ENCODE results near the gene CRTAC1. TPM values are rescaled to one million over a fixed set of nuclear protein-coding genes. Genes with fewer than 3 reads are reported as not detected.

Gene CRTAC1
- polyA plus RNA-seq, 3 donors: not detected

DNA sequence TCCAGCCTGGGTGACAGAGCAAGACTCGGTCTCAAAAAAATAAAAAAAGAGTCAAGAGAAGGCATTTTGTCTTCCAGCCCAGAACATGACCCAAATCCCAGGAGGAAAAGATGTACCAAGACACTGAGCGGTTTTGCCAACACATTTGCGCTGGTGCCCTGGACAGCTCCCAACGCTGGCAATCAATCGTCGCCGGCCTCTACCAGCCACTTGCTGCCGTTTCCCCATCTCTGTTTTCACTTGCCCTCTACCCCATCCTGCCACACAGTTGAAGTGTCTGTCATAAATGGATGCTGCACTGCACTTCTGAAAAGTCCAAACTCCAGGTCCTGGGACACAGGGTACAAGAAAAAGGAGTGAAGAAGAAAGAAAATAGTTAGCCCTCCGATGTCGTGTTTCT is 29.7 kb upstream of the CRTAC1 start:
- Mint-ChIP-seq H3K27ac (no peak overlapping the region), H3K4me3 (no peak overlapping the region), H3K4me1 (no peaks in the 10 kb centered on the region), H3K36me3 (no peaks in the 10 kb centered on the region), H3K27me3 (ENCODE audit: low read depth in 3 of 3) (peaks cover 7 to 15% (median 12%) of the 10 kb centered on the region in 3 donors), H3K9me3 (no peaks in the 10 kb centered on the region)
- Histone ChIP-seq H3K9ac (ENCODE audit: insufficient read depth, low read length, poor library complexity, severe bottlenecking) (no peak overlapping the region), H3K27me3 (ENCODE audit: control insufficient read depth in 2 of 2, insufficient read depth in 2 of 2, low read length in 2 of 2) (peaks cover 2 to 3% of the 10 kb centered on the region in 2 donors), H3K4me1 (ENCODE audit: control insufficient read depth in 1 of 2, insufficient read depth in 2 of 2, low read length in 2 of 2) (no peaks in the 10 kb centered on the region), H2AFZ (ENCODE audit: insufficient read depth, low read depth, low read length, poor library complexity, severe bottlenecking) (no peak overlapping the region), H3K9me3 (replicated peaks in 1 of 2; ENCODE audit: control insufficient read depth in 1 of 2, insufficient read depth in 1 of 2, low read length in 2 of 2) (no peaks in the 10 kb centered on the region), H3K4me2 (replicated peaks; ENCODE audit: extremely low read depth, low read length, poor library complexity, severe bottlenecking) (no peak overlapping the region), H3K27ac (ENCODE audit: low read depth in 1 of 2, low read length in 2 of 2) (no peak overlapping the region), H3K4me3 (replicated peaks in 1 of 3; ENCODE audit: low read depth in 2 of 3, low read length in 3 of 3) (no peak overlapping the region), H3K79me2 (ENCODE audit: insufficient read depth, low read length) (no peaks in the 10 kb centered on the region), H3K36me3 (replicated peaks in 1 of 2; ENCODE audit: control insufficient read depth in 1 of 2, insufficient read depth in 2 of 2, low read length in 2 of 2) (no peaks in the 10 kb centered on the region), H4K20me1 (ENCODE audit: insufficient read depth, low read length) (no peaks in the 10 kb centered on the region)
- intact Hi-C loops (cut with micrococcal nuclease): no loop called here
- 87% methylated on average over 10 of the region's 10 CpGs for WGBS (ENCODE audit: insufficient coverage)
- DNase-seq: no peak
- TF ChIP-seq, protein P1, sequence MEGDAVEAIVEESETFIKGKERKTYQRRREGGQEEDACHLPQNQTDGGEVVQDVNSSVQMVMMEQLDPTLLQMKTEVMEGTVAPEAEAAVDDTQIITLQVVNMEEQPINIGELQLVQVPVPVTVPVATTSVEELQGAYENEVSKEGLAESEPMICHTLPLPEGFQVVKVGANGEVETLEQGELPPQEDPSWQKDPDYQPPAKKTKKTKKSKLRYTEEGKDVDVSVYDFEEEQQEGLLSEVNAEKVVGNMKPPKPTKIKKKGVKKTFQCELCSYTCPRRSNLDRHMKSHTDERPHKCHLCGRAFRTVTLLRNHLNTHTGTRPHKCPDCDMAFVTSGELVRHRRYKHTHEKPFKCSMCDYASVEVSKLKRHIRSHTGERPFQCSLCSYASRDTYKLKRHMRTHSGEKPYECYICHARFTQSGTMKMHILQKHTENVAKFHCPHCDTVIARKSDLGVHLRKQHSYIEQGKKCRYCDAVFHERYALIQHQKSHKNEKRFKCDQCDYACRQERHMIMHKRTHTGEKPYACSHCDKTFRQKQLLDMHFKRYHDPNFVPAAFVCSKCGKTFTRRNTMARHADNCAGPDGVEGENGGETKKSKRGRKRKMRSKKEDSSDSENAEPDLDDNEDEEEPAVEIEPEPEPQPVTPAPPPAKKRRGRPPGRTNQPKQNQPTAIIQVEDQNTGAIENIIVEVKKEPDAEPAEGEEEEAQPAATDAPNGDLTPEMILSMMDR (IDR thresholded peaks at IDR 0.05): no peak

DNA sequence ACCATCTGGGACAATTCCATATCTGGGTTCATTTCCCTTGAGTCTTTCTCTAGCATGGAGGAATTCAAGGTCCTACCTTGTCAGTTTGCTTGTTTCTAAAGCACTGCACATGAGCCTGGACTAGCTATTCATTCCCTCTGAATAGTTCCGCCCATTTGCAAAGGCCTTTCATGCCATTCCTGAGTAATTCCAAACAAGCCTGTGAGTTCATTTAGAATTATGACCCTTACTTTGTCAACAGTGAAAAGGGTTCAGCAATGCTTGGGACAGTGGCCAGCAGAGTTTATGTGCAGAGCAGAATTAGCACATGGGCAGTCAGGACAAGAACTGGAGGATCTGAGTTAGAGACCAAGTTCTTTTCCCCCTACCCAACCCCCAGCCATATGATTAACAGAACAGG is 27.9 kb upstream of the CRTAC1 start:
- Histone ChIP-seq H3K9me3 (replicated peaks in 1 of 2; ENCODE audit: control insufficient read depth in 1 of 2, insufficient read depth in 1 of 2, low read length in 2 of 2) (no peaks in the 10 kb centered on the region), H3K4me3 (replicated peaks in 1 of 3; ENCODE audit: low read depth in 2 of 3, low read length in 3 of 3) (no peak overlapping the region), H3K79me2 (ENCODE audit: insufficient read depth, low read length) (no peaks in the 10 kb centered on the region), H3K27me3 (ENCODE audit: control insufficient read depth in 2 of 2, insufficient read depth in 2 of 2, low read length in 2 of 2) (peaks cover 4 to 6% of the 10 kb centered on the region in 2 donors), H4K20me1 (ENCODE audit: insufficient read depth, low read length) (no peaks in the 10 kb centered on the region), H3K9ac (ENCODE audit: insufficient read depth, low read length, poor library complexity, severe bottlenecking) (no peak overlapping the region), H3K4me2 (replicated peaks; ENCODE audit: extremely low read depth, low read length, poor library complexity, severe bottlenecking) (no peak overlapping the region), H3K36me3 (replicated peaks in 1 of 2; ENCODE audit: control insufficient read depth in 1 of 2, insufficient read depth in 2 of 2, low read length in 2 of 2) (no peaks in the 10 kb centered on the region), H2AFZ (ENCODE audit: insufficient read depth, low read depth, low read length, poor library complexity, severe bottlenecking) (no peak overlapping the region), H3K4me1 (ENCODE audit: control insufficient read depth in 1 of 2, insufficient read depth in 2 of 2, low read length in 2 of 2) (no peaks in the 10 kb centered on the region), H3K27ac (ENCODE audit: low read depth in 1 of 2, low read length in 2 of 2) (no peak overlapping the region)
- no peaks in the 10 kb centered on the region for H3K9me3 Mint-ChIP-seq
- H3K36me3 Mint-ChIP-seq: no peaks in the 10 kb centered on the region
- no peak overlapping the region for H3K4me3 Mint-ChIP-seq
- peaks cover 6 to 17% (median 14%) of the 10 kb centered on the region in 3 donors for H3K27me3 Mint-ChIP-seq (ENCODE audit: low read depth in 3 of 3)
- no peak overlapping the region for H3K27ac Mint-ChIP-seq
- H3K4me1 Mint-ChIP-seq: no peaks in the 10 kb centered on the region
- intact Hi-C loops (cut with micrococcal nuclease): no loop called here
- DNase-seq: no peak
- TF ChIP-seq, protein P1 (IDR thresholded peaks at IDR 0.05): no peak
- no CpG with 5 or more reads among the region's 1 CpG for WGBS (ENCODE audit: insufficient coverage)
